Inflammatory macrophage (primary cell): ENCODE measurements around the gene CCDC39.
"Not testable (repeated sequence)": the region's sequence is repeated elsewhere in the genome, so short reads cannot be mapped to it uniquely, and the experiment has no call there.

Source experiments
- DNase-seq, 2 donors: peaks; one replicate each; pipeline ENCODE4 v3.0.0-alpha.2; 2020 to 2022

The CCDC39 gene

DNA sequence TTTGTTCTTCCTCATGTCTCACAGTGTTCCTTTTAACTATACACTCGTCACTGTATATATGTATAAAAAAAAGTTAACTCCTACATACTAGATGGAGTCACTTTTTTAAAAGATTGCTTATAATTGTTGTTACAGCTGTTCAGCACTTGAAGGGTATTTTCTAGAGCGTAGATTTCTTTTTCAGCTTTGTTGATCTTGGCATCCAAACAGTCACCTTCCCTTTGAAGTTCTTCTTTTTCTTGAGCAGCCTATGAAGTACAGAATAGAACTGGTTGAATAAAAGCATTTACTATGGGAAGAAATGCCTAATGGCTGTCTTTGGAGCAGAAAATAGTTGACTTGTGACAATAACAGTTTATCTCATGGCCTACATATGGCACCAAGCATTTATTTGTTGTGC lies 59.6 kb downstream of the CCDC39 start:
- DNase-seq: no peak

DNA sequence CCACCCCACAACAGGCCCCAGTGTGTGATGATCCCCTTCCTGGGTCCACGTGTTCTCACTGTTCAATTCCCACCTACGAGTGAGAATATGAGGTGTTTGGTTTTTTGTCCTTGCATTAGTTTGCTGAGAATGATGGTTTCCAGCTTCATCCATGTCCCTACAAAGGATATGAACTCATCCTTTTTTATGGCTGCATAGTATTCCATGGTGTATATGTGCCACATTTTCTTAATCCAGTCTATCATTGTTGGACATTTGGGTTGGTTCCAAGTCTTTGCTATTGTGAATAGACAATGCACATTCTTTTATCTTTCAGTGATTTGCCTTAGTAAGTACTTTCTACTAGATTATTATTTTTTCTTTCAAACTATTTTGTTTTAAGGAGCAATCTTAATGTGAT lies 60.7 kb downstream of the CCDC39 start:
- DNase-seq: not testable (repeated sequence)

DNA sequence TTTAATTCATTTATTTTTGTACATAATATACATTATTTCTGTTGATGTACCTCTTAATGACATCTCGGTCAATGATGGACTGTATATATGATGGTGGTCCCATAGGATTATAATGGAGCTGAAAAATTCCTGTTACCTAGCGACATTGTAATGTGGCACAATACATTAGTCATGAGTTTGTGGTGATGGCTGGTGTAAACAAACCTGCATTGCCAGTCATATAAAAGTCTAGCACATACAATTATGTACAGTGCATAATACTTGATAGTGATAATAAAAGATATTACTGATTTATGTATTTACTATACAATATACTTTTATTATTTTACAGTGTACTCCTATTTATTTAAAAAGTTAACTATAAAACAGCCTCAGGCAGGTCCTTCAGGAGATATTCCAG lies 62.2 kb downstream of the CCDC39 start:
- no peak for DNase-seq

DNA sequence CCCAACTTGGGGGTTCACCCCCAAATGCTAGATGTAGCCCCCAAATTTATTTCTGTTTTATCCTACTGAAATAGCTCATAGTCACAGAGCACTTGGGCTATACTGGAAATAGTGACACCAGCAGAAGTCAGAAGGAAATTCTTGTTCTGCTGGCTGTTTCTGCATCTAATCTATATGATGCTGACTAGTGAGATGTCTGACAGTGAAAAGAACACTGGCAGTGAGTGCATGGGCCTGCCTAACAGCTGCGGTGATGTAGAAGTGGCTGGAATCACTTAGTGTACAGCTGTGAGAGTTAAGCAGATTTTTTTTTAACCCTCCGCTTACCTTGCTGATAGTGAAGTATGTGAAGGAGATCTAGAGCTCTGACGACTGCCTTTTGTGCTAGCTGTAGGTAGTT lies 63.3 kb downstream of the CCDC39 start:
- DNase-seq: no peak

DNA sequence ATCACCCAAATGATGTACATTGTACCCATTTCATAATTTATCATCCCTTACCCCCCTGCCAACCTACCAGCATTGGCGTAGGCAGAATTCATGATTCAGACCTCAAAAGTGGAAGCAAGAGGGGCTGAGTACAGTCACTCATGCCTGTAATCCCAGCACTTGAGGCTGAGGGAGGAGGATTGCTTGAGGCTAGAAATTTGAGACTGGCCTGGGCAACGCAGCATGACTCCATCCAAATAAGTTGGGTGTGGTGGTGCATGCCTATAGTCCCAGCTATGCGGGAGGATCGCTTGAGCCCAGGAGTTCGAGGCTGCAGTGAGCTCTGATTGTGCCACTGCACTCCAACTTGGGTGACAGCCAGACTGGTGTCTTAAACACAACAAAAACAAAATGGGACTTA lies 66.9 kb downstream of the CCDC39 start:
- no peak for DNase-seq

DNA sequence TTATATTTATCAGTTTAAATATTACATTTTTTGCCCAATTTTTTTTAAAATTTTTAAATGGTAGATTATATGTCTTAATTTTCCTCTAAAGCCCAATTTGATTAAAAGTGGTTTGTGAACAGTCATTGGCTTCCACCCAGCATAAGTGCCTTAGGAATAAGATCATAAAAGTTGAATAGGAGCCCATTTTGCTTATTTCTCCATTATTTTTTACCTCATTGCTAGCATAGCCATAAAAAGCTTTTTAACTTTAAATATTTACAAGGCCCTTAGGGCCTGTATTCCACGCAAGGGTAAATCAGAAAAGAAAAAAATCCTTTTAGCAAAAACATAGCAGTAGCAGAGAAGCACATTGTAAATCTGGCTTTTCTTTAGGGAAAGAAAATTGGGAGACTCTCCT lies 68.3 kb downstream of the CCDC39 start:
- no peak for DNase-seq

DNA sequence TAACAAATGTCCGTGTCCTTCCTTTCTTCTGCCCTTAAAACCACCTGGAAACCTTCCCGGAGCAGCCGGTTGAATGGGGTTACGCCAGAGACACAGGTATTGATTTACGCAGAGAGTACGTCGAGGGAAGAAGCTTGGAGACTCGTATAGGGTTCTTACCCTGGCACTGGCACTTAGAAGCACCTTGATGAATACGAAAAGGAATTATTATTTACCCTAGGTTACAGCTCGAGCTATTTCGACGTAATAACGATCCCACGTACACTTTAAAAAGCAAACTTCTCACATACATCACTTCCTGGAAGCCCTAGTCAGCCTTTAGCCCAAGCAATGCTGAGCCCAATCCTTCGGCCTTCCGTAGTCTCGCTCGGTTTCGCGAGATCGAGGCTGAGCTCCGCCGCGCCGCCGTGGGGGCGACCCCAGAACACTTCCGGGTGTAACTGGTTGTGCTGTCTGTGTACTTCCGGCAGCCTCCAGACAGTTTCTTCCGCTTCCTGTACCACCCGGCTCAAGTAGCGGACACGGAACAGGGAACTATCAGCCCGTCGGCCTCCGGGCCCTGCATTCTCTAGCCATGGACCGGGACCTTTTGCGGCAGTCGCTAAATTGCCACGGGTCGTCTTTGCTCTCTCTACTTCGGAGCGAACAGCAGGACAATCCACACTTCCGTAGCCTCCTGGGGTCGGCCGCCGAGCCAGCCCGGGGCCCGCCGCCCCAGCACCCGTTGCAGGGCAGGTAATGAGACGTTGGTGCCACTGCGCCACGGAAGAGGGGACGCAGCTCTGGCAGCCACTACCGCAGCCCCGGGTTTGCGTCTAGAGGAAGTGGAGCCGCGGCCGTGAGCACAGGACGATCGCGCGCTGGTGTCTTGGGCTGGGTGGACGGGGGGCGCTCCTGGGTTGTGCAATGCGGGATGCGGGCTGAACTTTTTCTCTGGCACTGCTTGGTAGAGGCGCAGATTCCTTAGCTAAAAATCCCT lies 77.3 kb downstream of the CCDC39 start, which contains the start of gene TTC14:
TSS of gene TTC14 (plus strand) at position 476 of the 979 bp plus-strand sequence. CDS start at position 575, 99 bp downstream.
- peak; percentile 96 to 97 for DNase-seq

DNA sequence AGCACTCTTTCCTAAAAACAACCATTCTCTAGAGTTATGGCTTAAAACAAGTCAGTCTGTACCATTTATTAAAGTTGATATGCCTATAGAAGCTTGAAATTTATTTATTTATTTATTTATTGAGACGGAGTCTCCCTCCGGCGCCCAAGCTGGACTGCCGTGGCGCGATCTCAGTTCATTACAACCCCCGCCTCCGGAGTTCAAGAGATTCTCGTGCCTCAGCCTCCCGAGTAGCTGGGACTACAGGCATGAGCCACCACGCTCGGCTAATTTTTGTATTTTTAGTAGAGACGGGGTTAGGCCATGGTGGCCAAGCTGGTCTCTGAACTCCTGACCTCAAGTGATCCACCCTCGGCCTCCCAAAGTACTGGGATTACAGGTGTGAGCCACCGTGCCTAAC lies 78.8 kb downstream of the CCDC39 start:
- DNase-seq: no peak

DNA sequence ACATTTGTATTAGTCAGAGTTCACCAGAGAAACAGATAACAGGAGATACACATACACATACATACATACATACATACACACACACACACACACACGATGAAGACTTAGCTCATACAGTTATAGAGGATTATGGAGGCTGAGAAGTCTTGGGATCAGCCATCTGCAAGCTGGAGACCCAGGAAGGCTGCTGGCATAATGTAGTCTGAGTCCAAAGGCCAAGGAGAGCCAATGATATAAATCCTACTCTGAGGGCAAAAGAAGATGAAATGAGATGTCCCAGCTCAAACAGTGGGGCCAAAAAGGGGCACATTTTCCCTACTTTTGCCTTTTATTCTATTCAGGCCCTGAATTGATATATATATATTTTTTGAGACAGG lies 83.7 kb downstream of the CCDC39 start:
- DNase-seq: no peak

DNA sequence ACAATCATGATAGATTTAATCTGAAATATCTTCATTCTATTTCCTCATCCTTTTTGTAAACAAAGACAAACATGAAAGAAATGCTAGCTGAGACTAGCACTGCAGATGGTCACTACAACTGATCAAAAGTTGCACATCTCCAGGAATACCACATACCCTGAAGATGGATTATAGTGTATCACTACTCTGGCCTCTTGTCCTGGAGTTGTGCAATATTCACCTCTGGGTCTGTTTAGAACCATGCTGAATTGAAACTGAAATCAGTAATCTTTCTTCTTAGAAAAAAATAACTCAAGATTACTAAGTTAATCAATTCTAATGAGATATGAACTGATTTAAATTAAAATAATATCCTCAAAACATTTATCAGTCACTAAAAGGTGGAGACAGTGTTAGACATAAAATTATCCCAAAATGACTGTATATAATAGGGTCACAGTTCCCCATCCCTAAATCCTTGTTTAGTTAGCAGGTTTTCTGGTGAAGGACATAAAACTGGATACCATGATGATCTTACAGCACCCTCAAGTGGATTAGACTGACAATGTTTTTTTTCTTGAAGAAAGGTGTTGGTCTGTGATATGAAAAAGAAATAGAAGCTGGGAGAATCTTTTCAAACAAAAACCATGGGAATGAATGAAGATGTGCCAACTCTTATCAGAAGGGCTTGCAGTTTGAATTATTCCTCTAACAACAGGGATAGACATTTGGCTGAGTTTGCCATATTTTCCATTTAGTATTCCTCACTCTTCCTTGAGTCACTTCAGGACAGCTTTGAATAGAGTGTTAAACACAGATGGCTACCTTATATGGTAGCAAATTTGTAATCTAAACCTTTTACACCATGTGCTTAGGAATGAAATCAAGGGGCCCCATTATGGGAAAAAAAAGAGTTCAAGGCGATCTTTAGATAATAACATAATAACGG lies 84.4 kb downstream of the CCDC39 start:
- peak in 1 of 2 donors; percentile 7 for DNase-seq

DNA sequence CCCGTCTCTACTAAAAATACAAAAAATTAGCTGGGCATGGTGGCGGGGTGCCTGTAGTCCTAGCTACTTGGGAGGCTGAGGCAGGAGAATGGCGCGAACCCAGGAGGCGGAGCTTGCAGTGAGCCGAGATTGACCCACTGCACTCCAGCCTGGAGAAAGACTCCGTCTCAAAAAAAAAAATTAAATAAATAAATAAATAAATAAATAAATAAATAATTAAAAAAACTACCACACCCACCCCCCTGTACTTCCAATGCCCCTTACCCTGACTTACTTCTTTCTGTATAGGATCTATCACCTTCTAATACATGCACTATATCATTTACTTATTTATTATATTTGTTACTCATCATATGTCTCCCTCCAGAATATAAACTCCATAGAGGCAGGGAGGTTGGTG lies 85.7 kb downstream of the CCDC39 start:
- DNase-seq: not testable (repeated sequence)

DNA sequence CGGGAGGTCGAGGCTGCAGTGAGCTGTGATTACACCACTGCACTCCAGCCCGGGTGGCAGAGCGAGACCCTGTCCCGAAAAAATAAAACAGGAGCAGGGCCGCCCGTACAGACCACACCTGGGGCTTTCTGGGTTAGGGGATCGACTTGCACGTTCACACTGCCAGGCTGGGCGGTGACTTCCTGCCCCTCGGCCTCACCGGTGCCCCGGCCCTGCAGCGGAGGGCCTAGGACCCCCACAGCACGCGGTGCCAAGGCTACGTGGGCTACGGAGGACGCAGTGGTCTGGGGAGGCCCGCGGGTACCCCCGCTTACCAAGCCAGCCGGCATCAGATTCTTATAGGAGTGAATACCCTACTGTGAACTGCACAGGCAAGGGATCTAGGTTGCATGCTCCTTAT lies 88.9 kb downstream of the CCDC39 start:
- DNase-seq: no peak

DNA sequence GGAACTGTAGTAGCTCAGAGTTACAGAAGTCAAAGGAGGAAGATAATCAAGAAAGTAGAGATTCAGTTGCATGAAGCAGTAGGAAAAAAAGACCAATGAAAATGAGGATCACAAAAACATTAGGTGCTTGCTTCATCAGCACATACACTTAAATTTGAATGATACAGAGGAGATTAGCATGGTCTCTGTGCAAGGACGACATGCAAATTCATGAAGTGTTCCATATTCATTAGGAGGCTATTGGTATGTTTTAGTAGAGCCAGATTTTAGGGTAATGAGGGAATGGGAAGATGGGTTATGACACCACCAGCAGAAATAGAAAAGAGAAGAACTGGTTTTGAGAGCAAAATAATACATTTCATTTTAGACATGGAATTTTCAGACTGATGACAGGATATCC lies 98.4 kb downstream of the CCDC39 start:
- DNase-seq: no peak

DNA sequence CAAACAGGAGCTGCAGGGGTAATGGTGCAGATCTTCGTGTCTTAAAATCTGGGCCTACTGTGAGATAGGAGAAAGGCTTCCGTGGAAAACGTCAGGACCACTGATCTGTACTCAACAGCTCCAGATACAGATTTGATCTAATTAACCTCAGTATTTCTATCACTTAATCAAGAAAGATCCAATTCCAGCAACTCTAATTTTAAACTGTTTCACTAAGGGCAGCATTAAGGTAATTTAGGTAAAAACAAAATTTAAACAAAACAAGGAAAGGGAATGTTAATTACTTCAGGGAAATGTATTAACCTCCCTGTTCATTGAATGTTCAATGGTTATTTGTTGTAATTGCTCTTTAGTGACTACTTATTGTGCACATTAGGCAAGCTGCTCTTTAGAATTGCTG lies 103.7 kb downstream of the CCDC39 start:
- no peak for DNase-seq

DNA sequence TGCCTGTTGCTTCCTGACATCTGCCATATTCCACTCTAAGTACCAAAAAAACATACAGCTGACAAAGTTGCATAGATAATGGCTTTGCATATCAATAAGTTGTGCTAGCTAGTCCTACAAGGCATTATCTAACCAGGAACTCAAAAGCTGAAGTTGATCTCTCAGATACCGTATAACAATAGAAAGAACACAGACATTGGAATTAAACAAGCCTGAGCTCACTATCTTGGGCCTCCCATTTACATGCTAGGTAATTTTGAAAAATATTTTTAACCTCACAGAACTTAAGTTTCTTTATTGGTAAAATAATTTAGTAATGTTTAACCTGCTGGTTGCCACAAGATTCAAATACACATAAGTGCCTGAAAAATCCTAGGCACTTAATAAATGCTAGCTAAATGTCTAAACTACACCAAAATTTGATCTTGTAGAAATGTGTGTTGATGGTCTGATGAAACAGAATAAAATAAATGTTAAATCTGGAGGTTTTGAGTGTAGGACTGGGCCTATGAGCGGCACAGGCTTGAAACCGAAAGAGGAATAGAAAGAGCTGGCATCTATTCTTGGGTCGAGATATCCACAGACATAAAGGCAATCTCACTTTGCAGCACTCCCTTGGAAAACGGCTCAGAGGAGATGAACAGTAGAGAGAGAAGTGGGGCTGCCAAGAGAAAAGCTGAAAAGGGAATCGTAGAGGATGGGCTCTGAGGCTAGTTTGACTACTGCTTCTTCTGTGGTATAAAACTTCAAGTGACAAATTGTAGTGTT lies 107.3 kb downstream of the CCDC39 start:
- no peak for DNase-seq

DNA sequence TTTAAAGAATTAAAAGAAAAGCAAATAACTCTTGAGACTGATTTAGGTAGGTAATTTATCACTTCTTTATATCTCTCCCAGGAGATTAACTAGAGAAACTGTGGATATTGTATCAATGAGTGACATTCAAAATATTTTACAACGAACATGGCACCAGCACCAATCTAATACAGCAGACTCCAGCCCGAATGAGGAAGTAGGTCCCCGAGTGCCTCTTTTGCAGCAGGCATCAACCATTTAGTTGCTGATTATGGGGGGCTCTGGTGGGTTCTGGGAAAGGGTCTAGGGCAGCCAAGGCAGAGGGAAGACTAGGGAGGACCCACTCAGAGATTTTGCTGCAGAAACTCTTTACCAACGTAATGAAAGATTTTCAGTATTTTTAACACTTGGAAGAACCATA lies 109.1 kb downstream of the CCDC39 start:
- no peak for DNase-seq

DNA sequence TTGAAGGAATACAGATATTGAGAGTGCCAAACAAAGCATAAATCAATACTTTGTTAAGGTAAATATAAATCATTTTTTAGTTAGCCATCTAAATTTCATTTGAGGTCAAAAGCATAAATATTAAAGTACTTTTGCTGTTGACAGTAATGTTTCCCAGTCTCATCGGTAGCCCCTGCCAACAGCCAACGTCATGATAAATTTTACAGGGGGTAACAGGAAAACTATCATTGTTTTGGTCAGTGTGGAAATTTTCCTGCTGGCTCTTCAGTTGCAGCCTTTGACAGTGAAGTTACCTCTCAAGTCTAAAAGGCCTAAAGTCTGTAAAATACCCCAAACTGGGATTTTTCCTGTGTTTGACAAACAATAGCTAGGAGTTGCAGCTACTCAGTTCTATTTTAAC lies 114.6 kb downstream of the CCDC39 start:
- no peak for DNase-seq
